ENCODE results near the gene CCT4.

The CCT4 gene

DNA sequence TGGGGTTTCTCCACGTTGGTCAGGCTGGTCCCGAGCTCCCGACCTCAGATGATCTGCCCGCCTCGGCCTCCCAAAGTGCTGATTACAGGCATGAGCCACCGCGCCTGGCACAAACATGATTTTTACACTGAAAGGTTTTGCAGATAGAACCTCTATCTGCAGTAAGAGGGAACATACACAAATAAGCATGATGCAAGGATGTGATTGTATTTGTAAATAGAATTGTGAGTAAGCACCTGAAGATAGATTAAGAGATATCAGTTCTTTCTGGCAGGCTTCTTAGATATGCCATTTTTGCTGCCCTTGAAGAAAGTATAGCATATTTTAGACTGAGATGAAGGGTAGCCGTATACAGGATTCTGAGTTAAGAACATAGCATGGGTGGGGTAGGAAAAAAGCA lies 20.7 kb upstream of the CCT4 start:
- ATAC-seq = no peak
- TF ChIP-seq GLIS3 (CRISPR knock-in tag; IDR thresholded peaks at IDR 0.05) (no peak), OSR1 (CRISPR knock-in tag; IDR thresholded peaks at IDR 0.05) (no peak), POU6F1 (CRISPR knock-in tag; IDR thresholded peaks at IDR 0.05; ENCODE audit: borderline replicate concordance, low read depth) (no peak), ARNTL (CRISPR knock-in tag; IDR thresholded peaks at IDR 0.05; ENCODE audit: borderline replicate concordance, low read depth) (no peak), ZNF565 (CRISPR knock-in tag; conservative IDR thresholded peaks at IDR 0.05; ENCODE audit: low read depth) (no peak), CREB5 (CRISPR knock-in tag; IDR thresholded peaks at IDR 0.05; ENCODE audit: low read depth) (no peak), PPARA (CRISPR knock-in tag; IDR thresholded peaks at IDR 0.05; ENCODE audit: borderline replicate concordance) (no peak), PATZ1 (CRISPR knock-in tag; IDR thresholded peaks at IDR 0.05; ENCODE audit: borderline replicate concordance) (no peak), ZNF70 (CRISPR knock-in tag; IDR thresholded peaks at IDR 0.05) (no peak), TOX (CRISPR knock-in tag; IDR thresholded peaks at IDR 0.05; ENCODE audit: borderline replicate concordance) (no peak), CSDC2 (CRISPR knock-in tag; IDR thresholded peaks at IDR 0.05) (no peak), CSRNP3 (CRISPR knock-in tag; IDR thresholded peaks at IDR 0.05) (no peak), ZFP30 (CRISPR knock-in tag; IDR thresholded peaks at IDR 0.05) (no peak), TCF4 (CRISPR knock-in tag; IDR thresholded peaks at IDR 0.05; ENCODE audit: borderline replicate concordance) (no peak), ZNF8 (CRISPR knock-in tag; IDR thresholded peaks at IDR 0.05) (no peak), BACH2 (CRISPR knock-in tag; IDR thresholded peaks at IDR 0.05; ENCODE audit: borderline replicate concordance) (no peak), ISL1 (CRISPR knock-in tag; IDR thresholded peaks at IDR 0.05) (no peak), ESRRG (CRISPR knock-in tag; IDR thresholded peaks at IDR 0.05) (no peak), RARB (CRISPR knock-in tag; IDR thresholded peaks at IDR 0.05) (no peak)
- TF ChIP-seq, protein P1, sequence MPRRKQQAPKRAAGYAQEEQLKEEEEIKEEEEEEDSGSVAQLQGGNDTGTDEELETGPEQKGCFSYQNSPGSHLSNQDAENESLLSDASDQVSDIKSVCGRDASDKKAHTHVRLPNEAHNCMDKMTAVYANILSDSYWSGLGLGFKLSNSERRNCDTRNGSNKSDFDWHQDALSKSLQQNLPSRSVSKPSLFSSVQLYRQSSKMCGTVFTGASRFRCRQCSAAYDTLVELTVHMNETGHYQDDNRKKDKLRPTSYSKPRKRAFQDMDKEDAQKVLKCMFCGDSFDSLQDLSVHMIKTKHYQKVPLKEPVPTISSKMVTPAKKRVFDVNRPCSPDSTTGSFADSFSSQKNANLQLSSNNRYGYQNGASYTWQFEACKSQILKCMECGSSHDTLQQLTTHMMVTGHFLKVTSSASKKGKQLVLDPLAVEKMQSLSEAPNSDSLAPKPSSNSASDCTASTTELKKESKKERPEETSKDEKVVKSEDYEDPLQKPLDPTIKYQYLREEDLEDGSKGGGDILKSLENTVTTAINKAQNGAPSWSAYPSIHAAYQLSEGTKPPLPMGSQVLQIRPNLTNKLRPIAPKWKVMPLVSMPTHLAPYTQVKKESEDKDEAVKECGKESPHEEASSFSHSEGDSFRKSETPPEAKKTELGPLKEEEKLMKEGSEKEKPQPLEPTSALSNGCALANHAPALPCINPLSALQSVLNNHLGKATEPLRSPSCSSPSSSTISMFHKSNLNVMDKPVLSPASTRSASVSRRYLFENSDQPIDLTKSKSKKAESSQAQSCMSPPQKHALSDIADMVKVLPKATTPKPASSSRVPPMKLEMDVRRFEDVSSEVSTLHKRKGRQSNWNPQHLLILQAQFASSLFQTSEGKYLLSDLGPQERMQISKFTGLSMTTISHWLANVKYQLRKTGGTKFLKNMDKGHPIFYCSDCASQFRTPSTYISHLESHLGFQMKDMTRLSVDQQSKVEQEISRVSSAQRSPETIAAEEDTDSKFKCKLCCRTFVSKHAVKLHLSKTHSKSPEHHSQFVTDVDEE (CRISPR knock-in tag; IDR thresholded peaks at IDR 0.05) = no peak

GRCh38 chr2:61906186-61906470 lies 17.7 kb upstream of the CCT4 start:
- TF ChIP-seq GLIS3 (CRISPR knock-in tag; IDR thresholded peaks at IDR 0.05) (no peak), BACH2 (CRISPR knock-in tag; IDR thresholded peaks at IDR 0.05; ENCODE audit: borderline replicate concordance) (no peak), ZNF8 (CRISPR knock-in tag; IDR thresholded peaks at IDR 0.05) (no peak)
- peak; percentile 12 for ATAC-seq

GRCh38 chr2:61905372-61906185 lies 17.1 kb upstream of the CCT4 start, which contains the start of gene COMMD1:
COMMD1 (plus strand) TSS chr2:61905674; CDS start chr2:61905679, 5 bp downstream.
- TF ChIP-seq ISL1 (CRISPR knock-in tag; IDR thresholded peaks at IDR 0.05) = no peak
- 0 out of 2 replicates have a peak, but pooled peaks have one; percentile 4 for TF ChIP-seq CSRNP3 (CRISPR knock-in tag; IDR thresholded peaks at IDR 0.05)
- peak; percentile 100 for ATAC-seq
